DND-41 (cell line): ENCODE data around the gene OR13J1.

Experiments used
- EZH2 ChIP-seq: IDR thresholded peaks from 3 replicates; pipeline ENCODE4 v1.6.1; 2012; ENCODE audit warnings: borderline replicate concordance, low read depth, mild to moderate bottlenecking, moderate library complexity, low read length, inconsistent platforms; ENCODE audit not compliant: severe bottlenecking
- TF ChIP-seq, protein P1 (sequence below): IDR thresholded peaks from 2 replicates; pipeline ENCODE4 v1.5.1; 2012; ENCODE audit warnings: borderline replicate concordance, low read length, moderate library complexity, mild to moderate bottlenecking; ENCODE audit not compliant: poor library complexity, severe bottlenecking; ENCODE audit errors: extremely low read depth

DNA sequence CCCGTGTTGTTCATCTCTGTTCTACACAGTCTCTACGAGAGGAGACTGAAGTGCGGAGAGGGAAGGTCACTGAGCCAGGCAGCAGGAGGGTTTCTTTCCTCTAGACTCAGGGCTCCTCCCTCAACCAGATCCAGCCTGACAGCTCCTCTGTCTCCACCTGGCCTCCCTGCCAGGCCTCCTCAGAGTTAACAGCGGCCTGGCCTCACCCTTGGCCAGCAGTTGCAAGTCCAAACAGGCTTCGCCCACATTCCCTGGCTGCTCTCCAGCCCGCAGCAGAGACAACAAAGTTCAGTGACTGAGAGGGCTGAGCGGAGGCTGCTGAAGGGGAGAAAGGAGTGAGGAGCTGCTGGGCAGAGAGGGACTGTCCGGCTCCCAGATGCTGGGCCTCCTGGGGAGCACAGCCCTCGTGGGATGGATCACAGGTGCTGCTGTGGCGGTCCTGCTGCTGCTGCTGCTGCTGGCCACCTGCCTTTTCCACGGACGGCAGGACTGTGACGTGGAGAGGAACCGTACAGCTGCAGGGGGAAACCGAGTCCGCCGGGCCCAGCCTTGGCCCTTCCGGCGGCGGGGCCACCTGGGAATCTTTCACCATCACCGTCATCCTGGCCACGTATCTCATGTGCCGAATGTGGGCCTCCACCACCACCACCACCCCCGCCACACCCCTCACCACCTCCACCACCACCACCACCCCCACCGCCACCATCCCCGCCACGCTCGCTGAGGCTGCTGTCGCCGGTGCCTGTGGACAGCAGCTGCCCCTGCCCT, 35.9 kb upstream of the OR13J1 start, which contains the start of gene HRCT1:
- TF ChIP-seq, protein P1, sequence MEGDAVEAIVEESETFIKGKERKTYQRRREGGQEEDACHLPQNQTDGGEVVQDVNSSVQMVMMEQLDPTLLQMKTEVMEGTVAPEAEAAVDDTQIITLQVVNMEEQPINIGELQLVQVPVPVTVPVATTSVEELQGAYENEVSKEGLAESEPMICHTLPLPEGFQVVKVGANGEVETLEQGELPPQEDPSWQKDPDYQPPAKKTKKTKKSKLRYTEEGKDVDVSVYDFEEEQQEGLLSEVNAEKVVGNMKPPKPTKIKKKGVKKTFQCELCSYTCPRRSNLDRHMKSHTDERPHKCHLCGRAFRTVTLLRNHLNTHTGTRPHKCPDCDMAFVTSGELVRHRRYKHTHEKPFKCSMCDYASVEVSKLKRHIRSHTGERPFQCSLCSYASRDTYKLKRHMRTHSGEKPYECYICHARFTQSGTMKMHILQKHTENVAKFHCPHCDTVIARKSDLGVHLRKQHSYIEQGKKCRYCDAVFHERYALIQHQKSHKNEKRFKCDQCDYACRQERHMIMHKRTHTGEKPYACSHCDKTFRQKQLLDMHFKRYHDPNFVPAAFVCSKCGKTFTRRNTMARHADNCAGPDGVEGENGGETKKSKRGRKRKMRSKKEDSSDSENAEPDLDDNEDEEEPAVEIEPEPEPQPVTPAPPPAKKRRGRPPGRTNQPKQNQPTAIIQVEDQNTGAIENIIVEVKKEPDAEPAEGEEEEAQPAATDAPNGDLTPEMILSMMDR, result no peak
- TF ChIP-seq EZH2, result no peak
